Prostate gland (tissue), 2 donors: ENCODE measurements around the gene PIGM.

Experiments used
- CTCF ChIP-seq, 4 experiments: fragments of 200-600 bp in 2 of 4; fragments of 450-650 bp in 2 of 4; sonication (generic) in 2 of 4; IDR thresholded peaks; 1 replicate in 3 of 4; 2 replicates in 1 of 4; pipeline ENCODE4 v1.5.1; 2016 to 2019; ENCODE audit warnings: antibody characterized with exemption in 4 of 4, mild to moderate bottlenecking in 2 of 4, moderate library complexity in 2 of 4
- POLR2A ChIP-seq: fragments of 450-650 bp; IDR thresholded peaks from one replicate; pipeline ENCODE4 v1.6.1; 2016; ENCODE audit warnings: antibody characterized with exemption, mild to moderate bottlenecking

- TF ChIP-seq POLR2A (no peak), CTCF (IDR thresholded peaks at IDR 0.05) (no peak)
Observed at GRCh38 chr1:160075836-160076235, 44.0 kb upstream of the PIGM start.
